GM12873 (cell line): ENCODE data around the gene APLP2.

Experiments used
- TF ChIP-seq, protein P1 (sequence below): IDR thresholded peaks from 2 replicates; pipeline ENCODE4 v1.5.1; 2012; ENCODE audit warnings: low read depth, mild to moderate bottlenecking, moderate library complexity, low read length, control low read depth; ENCODE audit not compliant: insufficient read depth; ENCODE audit errors: missing control alignments

The APLP2 gene

DNA sequence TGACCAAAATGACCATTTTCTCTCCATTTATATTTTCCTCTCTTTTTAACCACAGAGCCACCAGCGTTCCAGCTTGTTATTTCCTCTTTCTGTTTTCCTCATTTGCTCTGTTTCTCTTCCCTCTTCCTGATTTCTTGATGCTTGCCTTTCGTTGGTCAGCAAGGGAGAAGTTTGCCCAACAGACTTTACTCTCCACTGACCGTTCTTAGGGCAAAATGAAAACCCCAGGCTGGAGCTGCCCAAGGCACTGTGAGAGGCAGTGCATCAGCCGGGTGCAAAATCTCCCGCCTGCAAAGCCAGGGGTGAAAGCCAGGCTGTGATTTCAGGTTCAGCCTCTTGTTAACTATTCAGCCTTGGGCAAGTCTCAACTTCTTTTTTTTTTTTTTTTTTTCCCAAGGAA, 26.1 kb upstream of the APLP2 start:
- TF ChIP-seq, protein P1, sequence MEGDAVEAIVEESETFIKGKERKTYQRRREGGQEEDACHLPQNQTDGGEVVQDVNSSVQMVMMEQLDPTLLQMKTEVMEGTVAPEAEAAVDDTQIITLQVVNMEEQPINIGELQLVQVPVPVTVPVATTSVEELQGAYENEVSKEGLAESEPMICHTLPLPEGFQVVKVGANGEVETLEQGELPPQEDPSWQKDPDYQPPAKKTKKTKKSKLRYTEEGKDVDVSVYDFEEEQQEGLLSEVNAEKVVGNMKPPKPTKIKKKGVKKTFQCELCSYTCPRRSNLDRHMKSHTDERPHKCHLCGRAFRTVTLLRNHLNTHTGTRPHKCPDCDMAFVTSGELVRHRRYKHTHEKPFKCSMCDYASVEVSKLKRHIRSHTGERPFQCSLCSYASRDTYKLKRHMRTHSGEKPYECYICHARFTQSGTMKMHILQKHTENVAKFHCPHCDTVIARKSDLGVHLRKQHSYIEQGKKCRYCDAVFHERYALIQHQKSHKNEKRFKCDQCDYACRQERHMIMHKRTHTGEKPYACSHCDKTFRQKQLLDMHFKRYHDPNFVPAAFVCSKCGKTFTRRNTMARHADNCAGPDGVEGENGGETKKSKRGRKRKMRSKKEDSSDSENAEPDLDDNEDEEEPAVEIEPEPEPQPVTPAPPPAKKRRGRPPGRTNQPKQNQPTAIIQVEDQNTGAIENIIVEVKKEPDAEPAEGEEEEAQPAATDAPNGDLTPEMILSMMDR = no peak

DNA sequence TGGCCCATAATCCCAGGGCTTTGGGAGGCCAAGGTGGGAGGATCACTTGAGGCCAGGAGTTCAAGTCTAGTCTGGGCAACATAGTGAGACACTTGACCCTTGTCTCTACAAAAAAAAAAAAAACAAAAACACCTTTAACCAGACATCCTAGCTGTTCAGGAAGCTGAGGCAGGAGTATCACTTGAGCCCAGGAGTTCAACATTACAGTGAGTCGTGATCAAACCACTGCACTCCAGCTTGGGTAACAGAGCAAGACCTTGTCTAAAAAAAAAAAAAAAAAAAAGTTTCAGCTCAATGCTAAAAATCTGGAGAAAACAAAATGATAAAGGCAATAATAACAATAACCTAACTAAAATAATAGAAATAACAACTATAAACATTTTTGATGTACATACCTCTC, 22.6 kb upstream of the APLP2 start:
- TF ChIP-seq, protein P1 = no peak

DNA sequence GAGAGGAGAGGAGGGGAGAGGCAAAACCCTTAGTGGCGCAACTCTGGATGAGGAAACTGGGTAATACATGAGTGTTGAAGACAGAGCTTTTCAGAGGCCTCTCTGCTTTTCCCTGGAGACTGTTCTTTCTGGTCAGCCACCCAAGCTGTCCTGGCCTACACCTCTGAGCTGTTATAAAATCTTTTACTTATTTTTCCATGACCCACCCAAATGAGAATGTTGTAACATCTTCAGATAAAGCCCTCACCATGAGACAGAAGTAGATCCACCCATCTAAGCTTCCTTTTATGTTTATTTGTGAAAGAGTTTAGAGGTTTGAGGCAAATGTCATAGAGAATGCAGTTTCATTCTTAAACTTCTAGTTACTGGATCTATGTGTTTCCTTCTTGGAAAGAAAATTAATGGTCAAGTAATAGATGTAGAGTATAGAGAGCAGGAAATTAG, 20.3 kb upstream of the APLP2 start:
- TF ChIP-seq, protein P1 = no peak

GRCh38 chr11:130050257-130050656, 19.4 kb upstream of the APLP2 start:
- TF ChIP-seq, protein P1 = no peak

DNA sequence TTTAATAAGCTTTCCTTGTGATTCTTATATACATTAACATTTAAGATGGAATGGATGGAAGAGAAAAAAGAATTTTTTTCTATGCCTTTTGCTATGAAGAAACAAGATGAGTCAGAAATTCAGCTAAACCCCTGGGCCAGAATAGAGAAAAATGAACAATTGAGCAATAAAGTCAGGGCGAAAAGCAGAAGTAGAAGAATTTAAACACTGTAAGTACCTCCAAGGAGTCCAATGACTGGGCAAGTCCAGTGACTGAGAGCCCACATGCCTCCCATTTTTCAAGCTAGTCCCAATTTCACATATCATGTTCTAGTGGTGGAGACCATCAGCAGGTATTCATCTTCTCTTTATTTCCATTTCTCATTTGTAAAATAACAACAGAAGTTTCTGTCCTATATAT, 18.6 kb upstream of the APLP2 start:
- TF ChIP-seq, protein P1 = no peak

- TF ChIP-seq, protein P1 = no peak
These were observed 17.1 kb upstream of the APLP2 start for GRCh38 chr11:130052567-130052966.

DNA sequence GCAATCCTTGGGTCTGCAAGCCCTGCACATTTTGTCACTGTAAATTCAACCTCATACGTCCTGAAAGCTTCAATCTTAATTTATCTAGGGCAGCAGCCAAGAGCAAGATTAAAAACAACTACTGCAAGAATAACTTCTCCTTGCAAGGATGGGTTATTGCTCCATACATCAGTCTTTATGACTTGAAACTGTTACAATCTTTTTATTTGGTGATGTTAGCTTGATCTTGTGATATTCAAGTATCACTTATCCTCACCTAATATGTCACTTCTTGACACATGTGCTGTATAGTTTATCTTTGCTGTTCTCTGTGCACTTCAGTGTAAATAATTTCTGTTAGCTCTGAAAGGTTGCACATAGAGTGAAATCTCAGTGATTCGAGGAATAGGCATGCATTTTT, 14.7 kb upstream of the APLP2 start:
- TF ChIP-seq, protein P1 = no peak
